Measurements from ENCODE around the gene TSPAN18.

TSPAN18 gene

DNA sequence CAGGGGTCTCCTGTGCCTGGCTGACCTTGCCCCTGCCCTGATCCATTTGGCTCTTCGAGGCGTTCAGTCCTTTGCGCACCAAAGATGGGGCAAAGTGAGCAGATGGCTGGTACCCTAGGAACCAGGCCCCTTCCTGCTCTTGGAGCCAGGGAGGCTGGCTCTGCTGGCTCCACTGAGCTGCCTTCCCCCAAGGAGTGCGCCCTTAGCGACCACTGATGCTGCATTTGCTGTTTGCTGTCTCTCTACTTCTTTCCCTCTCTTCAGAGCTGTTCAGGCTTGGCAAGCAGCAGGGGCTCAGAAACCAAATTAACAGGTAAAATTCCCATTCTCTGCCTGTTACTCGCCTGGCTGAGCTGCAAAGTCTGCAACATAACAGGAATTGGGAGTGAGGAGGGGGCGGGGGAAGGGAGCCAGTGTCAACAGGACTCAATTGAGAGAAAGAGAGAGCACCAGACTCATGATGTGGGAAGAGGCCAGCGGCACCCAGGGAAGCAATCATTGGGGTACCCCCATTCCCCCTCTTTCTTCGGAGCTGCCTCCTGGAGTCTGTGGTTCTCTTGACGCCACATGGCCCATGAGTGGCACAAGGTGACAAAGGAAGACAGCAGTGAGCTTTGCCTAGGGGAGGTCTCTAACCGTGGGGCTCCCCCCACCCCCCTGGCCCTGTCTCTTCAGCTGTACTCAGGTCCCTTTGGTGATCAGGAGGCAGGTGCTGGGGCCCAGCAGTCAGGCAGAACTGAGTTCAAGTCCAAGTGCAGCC, 121.6 kb downstream of the TSPAN18 start:
- ATAC-seq (no peak), DNase-seq (no peak)

DNA sequence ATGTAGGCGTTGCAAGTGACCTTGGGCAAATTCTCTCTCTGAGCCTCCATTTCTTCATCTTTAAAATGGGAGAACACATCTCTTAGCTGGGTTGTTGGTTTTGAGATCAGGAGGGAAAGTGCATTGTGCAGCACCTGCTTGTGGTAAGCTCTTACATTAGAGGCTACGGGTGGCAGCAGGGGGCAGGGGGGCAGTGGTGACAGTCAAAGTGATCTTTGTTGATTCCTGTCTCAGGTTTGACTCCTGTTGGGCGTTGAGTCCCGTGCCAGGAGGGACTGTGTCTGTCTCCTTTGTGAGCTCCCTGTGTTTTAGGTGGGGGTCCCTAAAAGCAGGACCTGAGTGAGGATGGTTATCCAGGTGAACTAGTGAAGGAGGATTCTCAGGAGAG, 122.2 kb downstream of the TSPAN18 start:
- no peak for ATAC-seq
- DNase-seq = no peak

- DNase-seq (no peak), ATAC-seq (no peak)
These were observed 122.7 kb downstream of the TSPAN18 start for GRCh38 chr11:44849424-44849823.

DNA sequence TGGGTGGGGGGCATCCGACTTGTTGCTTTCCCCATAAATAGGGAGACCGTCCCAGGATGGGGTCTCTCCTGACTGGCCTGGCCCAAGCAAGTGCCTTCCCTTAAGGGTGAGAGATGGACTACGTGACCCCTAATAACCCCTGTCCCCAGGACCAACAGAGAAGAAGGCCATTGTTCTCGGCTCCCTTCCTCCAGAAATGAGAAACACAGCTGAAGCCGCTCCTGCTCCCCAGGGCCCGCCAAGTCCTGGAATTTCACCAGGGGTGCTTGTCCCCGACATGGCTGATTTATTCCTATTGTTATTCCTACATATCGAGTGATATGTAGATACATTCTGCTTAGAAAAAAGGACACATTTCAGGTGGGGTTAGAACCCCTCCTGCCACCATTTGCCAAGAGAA, 123.2 kb downstream of the TSPAN18 start:
- ATAC-seq (no peak), DNase-seq (no peak)

- no peak for DNase-seq
- ATAC-seq = no peak
These were observed 124.7 kb downstream of the TSPAN18 start for GRCh38 chr11:44851496-44851895.

DNA sequence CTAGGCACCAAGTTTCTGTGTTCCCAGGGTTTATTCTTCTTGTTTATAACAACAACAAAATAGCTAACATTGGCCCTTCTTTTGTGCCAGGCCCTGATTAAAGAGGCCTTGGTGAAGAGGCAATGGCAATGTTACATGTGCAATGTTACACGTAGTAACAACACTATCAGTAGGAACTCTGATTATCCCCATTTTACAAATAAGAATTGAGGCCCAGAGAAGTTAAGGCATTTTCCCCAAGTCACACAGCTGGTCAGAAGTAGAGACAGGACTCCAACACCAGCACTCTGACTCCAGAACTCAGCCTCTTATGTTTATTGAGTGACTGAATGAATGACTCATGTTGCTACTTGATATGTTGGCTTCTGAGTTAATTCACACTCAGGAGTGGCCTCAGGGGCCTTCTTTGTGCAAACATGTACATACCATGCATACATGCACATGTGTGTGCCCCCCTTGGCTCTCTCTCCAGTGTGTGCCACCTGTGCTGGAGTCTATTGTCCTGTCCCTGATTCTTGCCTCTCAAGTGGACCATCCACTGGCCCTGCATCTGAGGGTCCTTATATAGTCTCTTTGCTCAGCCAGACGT, 125.5 kb downstream of the TSPAN18 start:
- ATAC-seq (no peak), DNase-seq (no peak)

GRCh38 chr11:44852952-44853351, 126.2 kb downstream of the TSPAN18 start:
- ATAC-seq = no peak

DNA sequence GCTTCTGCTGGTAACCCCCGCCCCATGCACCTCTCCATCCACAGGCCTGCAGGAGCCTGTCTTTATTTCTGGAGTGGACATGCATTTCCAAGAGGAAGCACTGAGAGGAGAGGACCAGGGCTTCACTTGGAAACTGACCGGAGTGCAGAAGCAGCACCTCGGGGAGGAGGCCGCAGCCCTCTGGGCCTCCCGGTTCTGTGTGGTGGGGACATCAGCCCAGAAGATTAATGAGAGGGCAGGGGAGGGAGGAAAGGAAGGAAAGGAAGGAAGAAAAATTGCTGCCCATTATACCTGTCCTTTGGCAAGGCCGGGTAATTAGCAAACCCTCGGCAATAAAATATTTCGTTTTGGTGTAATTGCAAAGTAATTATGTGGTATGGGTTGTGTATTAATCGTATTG, 126.9 kb downstream of the TSPAN18 start:
- DNase-seq (no peak), ATAC-seq (no peak)

More at GRCh38 chr11:44852952-44853351, 126.2 kb downstream of the TSPAN18 start:
- DNase-seq = no peak

GRCh38 chr11:44854086-44854485, 127.3 kb downstream of the TSPAN18 start:
- ATAC-seq (no peak), DNase-seq (no peak)

GRCh38 chr11:44854741-44855492, 128.2 kb downstream of the TSPAN18 start:
- ATAC-seq = no peak
- DNase-seq = no peak

DNA sequence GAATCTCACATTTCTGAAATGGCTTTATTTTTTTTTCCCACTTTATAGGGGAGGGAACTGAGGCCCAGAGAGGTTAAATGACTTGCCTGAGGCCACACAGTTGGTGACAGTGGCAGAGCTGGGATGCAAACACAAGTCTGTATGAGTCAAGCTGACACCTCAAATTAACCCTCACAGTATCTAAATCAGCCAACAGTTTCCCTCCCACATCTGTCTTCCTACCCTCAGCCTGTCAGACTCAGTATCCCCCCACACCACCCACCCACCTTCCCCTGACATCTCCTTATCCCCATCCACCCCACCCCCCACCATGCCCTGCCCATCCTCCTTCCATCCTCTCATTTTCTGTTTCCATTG, 128.7 kb downstream of the TSPAN18 start:
- ATAC-seq (peak; percentile 94), DNase-seq (peak; percentile 36)

GRCh38 chr11:44857490-44858090, 130.8 kb downstream of the TSPAN18 start:
- no peak for DNase-seq
- no peak for ATAC-seq

DNA sequence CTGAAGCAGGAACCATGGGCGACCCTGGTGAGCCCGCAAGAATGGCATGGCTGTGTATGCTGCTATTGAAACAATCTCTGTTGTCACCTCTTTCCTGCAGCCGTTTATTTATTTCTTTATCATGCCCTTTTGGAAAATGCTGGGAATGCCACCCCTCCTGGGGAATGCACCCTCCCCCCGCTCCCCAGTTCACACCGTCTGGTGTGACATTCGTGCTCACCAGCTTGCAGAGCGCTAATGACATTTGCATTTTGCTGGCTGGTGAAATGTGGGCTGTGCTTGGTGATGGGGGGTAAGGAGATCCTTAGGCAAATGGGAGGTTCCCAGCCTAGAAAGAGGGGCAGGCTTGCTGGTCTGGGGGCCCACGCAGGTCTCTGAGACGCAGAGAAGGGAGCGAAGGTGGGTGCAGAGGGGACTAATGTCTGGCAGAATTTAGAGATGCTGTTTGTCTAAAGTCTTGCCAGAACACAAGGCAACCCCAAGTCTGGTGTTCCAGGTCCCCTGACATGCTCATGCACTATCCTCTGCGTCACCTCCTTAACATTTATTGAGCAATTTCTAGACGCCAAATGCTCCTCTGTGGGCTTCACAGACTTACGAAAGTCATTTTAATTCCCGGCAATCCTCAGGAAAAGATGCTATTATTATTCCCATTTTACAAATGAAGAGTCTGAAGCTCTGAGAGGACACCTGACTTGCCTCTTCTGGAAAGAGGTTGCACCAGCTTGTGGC, 132.2 kb downstream of the TSPAN18 start:
- ATAC-seq (no peak), DNase-seq (no peak)

DNA sequence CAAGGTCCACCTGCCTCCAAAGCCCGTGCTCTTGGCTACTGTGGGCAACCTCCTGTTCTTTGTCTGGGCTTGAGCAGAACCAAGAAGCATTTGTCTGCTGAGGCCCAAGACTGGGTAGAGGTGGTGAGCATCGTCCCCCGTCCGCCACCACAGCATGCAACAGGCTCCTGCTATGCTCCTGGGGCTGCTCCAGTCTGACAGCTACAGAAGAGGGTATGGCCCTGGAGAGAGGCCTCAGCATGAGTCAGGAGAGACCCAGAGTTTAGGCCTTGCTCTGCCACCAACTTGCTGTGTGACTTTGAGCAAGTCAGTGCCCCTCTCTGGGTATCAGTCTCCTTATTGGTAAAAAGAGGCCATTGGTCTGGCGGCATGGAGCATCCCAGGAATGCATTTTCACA, 132.8 kb downstream of the TSPAN18 start:
- no peak for ATAC-seq
- no peak for DNase-seq

- DNase-seq (no peak), ATAC-seq (no peak)
These were observed 133.6 kb downstream of the TSPAN18 start for GRCh38 chr11:44860346-44860745.

DNA sequence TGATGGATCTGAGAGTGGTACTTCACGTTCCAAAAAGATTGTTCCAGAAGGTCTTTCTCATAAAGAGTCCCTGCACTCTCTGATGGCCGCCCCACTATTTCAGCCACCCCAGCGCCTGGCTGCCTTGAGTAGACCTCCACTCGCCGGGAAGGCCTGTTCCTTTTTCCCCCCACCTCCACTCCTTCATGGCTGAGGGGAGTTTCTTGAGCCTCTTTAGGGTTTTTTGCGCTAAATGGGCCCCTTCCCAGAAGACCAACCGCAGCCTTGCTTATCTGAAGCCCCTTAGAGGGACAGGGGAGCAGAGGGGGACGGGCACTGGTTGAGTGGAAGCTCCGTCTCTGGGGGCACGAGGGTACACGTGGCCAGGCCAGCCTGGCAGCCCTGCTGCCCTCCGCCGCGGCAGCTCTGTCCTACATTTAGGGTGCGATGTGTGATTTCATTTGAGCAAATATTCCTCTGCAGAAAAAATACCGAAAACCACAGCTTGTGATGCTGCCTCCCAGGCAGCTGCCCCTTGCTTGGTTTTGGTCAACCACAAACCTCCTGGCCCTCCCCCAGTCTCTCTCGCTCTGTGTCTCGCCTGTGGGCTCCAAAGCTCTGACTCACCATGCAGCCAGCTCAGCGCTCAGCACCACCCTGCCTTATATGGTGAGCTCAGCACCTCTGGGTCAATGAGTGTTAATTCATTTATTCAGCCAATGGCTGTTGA, 135.2 kb downstream of the TSPAN18 start:
- DNase-seq (peak; percentile 86), ATAC-seq (peak; percentile 99)

DNA sequence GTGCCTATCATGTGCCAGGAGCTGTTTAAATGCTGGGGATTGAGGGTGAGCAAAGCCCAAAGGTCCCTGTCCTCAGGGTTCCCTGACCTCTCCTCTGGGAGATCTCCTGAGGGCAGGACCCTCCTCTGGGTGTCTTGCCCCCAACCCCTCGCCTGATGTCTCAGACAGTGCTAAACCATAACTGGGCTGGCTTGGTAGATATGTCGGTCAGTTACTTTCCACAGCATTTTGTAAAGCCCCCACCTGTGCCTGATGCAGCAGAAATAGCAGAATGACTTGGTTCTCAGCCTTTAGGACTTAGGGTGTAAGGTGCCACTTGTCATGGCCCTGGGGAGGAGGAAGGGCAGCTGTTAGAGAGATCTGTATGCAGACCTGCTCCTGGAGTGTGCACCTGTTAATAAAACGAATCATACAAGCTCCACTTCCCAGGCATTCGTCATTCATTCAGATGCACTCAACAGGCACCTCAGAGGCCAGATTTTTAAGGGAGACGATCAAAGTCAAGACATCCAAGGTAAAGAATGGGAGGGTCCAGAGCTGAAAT, 135.9 kb downstream of the TSPAN18 start:
- DNase-seq (no peak), ATAC-seq (peak; percentile 2)

GRCh38 chr11:44863231-44863630, 136.5 kb downstream of the TSPAN18 start:
- DNase-seq = no peak
- no peak for ATAC-seq

GRCh38 chr11:44865866-44866272, 139.1 kb downstream of the TSPAN18 start:
- DNase-seq (no peak), ATAC-seq (no peak)

DNA sequence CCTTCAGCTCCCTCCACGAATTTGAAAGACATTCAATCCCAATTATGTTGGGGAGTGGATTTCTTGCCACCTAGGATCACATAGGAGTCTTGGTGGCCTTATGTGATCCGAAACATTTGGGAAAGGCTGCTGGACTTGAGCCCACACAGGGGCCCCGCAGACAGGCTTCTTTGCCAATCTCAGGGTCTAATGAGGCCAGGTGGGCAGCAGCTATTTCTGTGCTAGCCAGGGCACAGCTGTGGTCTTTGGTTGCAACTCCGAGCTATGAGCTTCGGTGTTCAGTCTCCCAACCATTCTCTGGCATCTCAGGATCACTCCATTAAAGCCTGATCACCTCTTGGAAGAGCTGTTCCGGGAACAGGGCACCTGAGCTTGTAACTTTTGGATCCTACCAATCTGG, 139.5 kb downstream of the TSPAN18 start:
- DNase-seq = no peak
- no peak for ATAC-seq

DNA sequence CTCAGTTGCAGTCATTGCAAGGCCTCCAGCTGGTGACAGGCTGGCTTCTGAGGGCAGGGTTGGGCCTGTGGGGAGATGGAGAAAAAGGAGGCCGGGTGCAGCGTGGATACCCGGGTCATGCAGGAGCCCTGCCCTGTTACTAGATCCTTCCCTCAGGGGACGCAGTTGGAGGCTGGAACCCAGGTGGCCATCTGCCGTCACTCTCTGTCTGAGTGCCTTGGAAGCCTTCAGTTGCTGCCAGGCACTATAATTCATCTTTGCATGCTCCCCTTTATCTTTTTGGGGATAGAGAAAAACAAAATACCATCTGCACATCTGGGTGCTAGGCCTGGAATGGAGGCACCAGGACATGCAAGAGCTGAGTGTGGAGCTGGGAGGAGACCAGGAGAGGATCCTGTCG, 141.3 kb downstream of the TSPAN18 start:
- ATAC-seq = no peak

More for the DNA sequence above, 141.3 kb downstream of the TSPAN18 start:
- no peak for DNase-seq

Measured in stimulated activated naive CD8-positive, alpha-beta T cell treated with anti-CD3 and anti-CD28 coated beads, Interleukin-15, Interleukin-2, amounts not matched to agents 100 U/mL and 50 U/mL, for 24 hours (primary cell).